SK-N-SH treated with all-trans-retinoic acid at 6 μM for 48 hours (cell line): ENCODE data around the gene CA9.

Experiments
- ATAC-seq: fragments of 200-7000 bp; cut with Tn5 transposase; 3 replicates; pipeline ENCODE4 v1.9.1; 2020; ENCODE audit warnings: mild to moderate bottlenecking, moderate library complexity
- ARNTL ChIP-seq: fragments of 450-650 bp; formaldehyde crosslinking; IDR thresholded peaks from 2 replicates; pipeline ENCODE4 v1.5.0; 2020; ENCODE audit warnings: low read depth, mild to moderate bottlenecking, moderate library complexity, borderline replicate concordance
- BACH2 ChIP-seq: fragments of 250-450 bp; sonication (Bioruptor Pico); IDR thresholded peaks from 2 replicates; pipeline ENCODE4 v1.9.0; 2021; ENCODE audit warnings: mild to moderate bottlenecking, borderline replicate concordance
- CSDC2 ChIP-seq: fragments of 250-450 bp; sonication (Bioruptor Pico); IDR thresholded peaks from 2 replicates; pipeline ENCODE4 v1.5.0; 2020; ENCODE audit warnings: mild to moderate bottlenecking, moderate library complexity
- ESRRG ChIP-seq: fragments of 250-450 bp; sonication (Bioruptor Pico); IDR thresholded peaks from 2 replicates; pipeline ENCODE4 v1.6.1; 2021; ENCODE audit warnings: mild to moderate bottlenecking
- GLIS3 ChIP-seq: fragments of 250-450 bp; sonication (Bioruptor Pico); IDR thresholded peaks from 2 replicates; pipeline ENCODE4 v1.5.0; 2020; ENCODE audit warnings: mild to moderate bottlenecking, moderate library complexity
- ISL1 ChIP-seq: fragments of 250-450 bp; sonication (Bioruptor Pico); IDR thresholded peaks from 2 replicates; pipeline ENCODE4 v2.1.2; 2022; ENCODE audit warnings: mild to moderate bottlenecking, moderate library complexity
- PPARA ChIP-seq: fragments of 250-450 bp; sonication (Bioruptor Pico); IDR thresholded peaks from 2 replicates; pipeline ENCODE4 v1.5.0; 2020; ENCODE audit warnings: mild to moderate bottlenecking, borderline replicate concordance
- RARB ChIP-seq: fragments of 250-450 bp; sonication (Bioruptor Pico); IDR thresholded peaks from 2 replicates; pipeline ENCODE4 v1.8.0; 2021; ENCODE audit warnings: mild to moderate bottlenecking, moderate library complexity
- TOX ChIP-seq: fragments of 250-450 bp; sonication (Bioruptor Pico); IDR thresholded peaks from 2 replicates; pipeline ENCODE4 v1.8.0; 2021; ENCODE audit warnings: mild to moderate bottlenecking, moderate library complexity, borderline replicate concordance
- ZC3H10 ChIP-seq: fragments of 250-450 bp; sonication (Bioruptor Pico); IDR thresholded peaks from 2 replicates; pipeline ENCODE4 v1.5.1; 2021; ENCODE audit warnings: mild to moderate bottlenecking, moderate library complexity
- ZFP3 ChIP-seq: fragments of 250-450 bp; sonication (Bioruptor Pico); IDR thresholded peaks from 2 replicates; pipeline ENCODE4 v1.5.0; 2020; ENCODE audit warnings: mild to moderate bottlenecking, moderate library complexity
- ZFP30 ChIP-seq: fragments of 450-650 bp; formaldehyde crosslinking; IDR thresholded peaks from 2 replicates; pipeline ENCODE4 v1.5.0; 2022; ENCODE audit warnings: mild to moderate bottlenecking, moderate library complexity
- ZNF70 ChIP-seq: fragments of 450-650 bp; formaldehyde crosslinking; IDR thresholded peaks from 2 replicates; pipeline ENCODE4 v1.5.0; 2020; ENCODE audit warnings: mild to moderate bottlenecking, moderate library complexity
- TF ChIP-seq, protein P1 (sequence below): fragments of 250-450 bp; sonication (Bioruptor Pico); IDR thresholded peaks from 2 replicates; pipeline ENCODE4 v1.5.1; 2021; ENCODE audit warnings: mild to moderate bottlenecking, moderate library complexity
- TF ChIP-seq, protein P2 (sequence below): fragments of 250-450 bp; sonication (Bioruptor Pico); IDR thresholded peaks from 2 replicates; pipeline ENCODE4 v1.5.1; 2020; ENCODE audit warnings: low read depth, mild to moderate bottlenecking, moderate library complexity
- TF ChIP-seq, protein P3 (sequence below): fragments of 250-450 bp; sonication (Bioruptor Pico); IDR thresholded peaks from 2 replicates; pipeline ENCODE4 v1.8.0; 2021; ENCODE audit warnings: low read depth, mild to moderate bottlenecking, moderate library complexity, borderline replicate concordance
- TF ChIP-seq, protein P4 (sequence below): fragments of 250-450 bp; sonication (Bioruptor Pico); IDR thresholded peaks from 2 replicates; pipeline ENCODE4 v1.5.0; 2020; ENCODE audit warnings: mild to moderate bottlenecking, moderate library complexity

Gene CA9

DNA sequence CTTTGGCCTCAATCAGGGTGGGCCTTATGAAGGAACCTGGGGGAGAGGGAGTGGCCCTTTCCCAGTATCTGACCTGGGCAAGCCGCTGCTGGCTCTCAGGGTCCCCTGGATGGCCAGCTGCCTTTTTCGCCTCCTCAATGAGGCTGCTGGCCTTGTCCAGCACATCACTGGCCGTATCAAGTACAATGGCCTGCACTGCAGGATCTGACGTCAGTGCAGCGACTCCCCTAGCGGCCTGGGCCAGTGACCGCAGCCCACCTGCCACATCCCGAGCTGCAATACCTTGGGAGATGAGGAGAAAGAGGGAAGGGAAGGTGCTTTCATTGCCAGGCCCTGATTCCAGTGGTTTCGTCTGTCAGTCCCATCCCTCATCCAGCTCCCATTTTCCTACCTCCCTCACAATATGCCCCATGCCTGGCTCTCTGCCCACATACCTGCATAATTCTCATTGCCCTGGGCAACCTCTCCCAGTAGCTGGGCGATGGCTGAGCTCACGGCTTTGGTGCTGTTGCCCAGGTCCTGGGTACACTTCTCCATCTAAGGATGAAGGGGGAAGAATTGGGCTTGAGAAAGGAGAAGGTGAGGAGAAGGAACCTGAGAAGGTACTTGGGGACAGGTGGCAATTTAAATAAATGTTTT lies 39.2 kb downstream of the CA9 start (continued):
- TF ChIP-seq, protein P1, sequence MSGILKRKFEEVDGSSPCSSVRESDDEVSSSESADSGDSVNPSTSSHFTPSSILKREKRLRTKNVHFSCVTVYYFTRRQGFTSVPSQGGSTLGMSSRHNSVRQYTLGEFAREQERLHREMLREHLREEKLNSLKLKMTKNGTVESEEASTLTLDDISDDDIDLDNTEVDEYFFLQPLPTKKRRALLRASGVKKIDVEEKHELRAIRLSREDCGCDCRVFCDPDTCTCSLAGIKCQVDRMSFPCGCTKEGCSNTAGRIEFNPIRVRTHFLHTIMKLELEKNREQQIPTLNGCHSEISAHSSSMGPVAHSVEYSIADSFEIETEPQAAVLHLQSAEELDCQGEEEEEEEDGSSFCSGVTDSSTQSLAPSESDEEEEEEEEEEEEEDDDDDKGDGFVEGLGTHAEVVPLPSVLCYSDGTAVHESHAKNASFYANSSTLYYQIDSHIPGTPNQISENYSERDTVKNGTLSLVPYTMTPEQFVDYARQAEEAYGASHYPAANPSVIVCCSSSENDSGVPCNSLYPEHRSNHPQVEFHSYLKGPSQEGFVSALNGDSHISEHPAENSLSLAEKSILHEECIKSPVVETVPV (CRISPR knock-in tag), result no peak
- no peak for TF ChIP-seq GLIS3 (CRISPR knock-in tag)
- TF ChIP-seq ESRRG, result no peak

DNA sequence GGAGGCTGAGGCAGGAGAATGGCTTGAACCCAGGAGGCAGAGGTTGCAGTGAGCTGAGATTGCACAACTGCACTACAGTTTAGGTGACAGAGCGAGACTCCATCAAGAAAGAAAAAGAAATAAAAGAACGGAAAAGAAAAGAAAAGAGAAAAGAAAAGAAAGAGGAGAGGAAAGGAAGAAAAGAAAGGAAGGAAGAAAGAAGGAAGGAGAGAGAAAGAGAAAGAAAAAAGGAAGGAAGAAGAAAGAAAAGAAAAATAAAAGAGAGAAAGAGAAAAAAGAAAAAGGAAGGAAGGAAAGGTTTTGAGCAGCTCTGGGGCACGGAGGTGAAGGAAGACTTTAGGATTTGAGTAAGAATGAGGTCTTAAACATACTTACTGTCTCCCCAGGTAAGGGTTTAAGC lies 39.9 kb downstream of the CA9 start:
- no peak for ATAC-seq
- TF ChIP-seq, protein P2, sequence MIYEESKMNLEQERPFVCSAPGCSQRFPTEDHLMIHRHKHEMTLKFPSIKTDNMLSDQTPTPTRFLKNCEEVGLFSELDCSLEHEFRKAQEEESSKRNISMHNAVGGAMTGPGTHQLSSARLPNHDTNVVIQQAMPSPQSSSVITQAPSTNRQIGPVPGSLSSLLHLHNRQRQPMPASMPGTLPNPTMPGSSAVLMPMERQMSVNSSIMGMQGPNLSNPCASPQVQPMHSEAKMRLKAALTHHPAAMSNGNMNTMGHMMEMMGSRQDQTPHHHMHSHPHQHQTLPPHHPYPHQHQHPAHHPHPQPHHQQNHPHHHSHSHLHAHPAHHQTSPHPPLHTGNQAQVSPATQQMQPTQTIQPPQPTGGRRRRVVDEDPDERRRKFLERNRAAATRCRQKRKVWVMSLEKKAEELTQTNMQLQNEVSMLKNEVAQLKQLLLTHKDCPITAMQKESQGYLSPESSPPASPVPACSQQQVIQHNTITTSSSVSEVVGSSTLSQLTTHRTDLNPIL (CRISPR knock-in tag), result no peak
- TF ChIP-seq BACH2 (no peak), ZFP30 (CRISPR knock-in tag) (no peak), TOX (CRISPR knock-in tag) (no peak), RARB (no peak), ZC3H10 (no peak), ARNTL (no peak)
- TF ChIP-seq, protein P1 (CRISPR knock-in tag), result no peak
- TF ChIP-seq, protein P3, sequence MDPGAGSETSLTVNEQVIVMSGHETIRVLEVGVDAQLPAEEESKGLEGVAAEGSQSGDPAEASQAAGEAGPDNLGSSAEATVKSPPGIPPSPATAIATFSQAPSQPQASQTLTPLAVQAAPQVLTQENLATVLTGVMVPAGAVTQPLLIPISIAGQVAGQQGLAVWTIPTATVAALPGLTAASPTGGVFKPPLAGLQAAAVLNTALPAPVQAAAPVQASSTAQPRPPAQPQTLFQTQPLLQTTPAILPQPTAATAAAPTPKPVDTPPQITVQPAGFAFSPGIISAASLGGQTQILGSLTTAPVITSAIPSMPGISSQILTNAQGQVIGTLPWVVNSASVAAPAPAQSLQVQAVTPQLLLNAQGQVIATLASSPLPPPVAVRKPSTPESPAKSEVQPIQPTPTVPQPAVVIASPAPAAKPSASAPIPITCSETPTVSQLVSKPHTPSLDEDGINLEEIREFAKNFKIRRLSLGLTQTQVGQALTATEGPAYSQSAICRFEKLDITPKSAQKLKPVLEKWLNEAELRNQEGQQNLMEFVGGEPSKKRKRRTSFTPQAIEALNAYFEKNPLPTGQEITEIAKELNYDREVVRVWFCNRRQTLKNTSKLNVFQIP (CRISPR knock-in tag), result no peak

DNA sequence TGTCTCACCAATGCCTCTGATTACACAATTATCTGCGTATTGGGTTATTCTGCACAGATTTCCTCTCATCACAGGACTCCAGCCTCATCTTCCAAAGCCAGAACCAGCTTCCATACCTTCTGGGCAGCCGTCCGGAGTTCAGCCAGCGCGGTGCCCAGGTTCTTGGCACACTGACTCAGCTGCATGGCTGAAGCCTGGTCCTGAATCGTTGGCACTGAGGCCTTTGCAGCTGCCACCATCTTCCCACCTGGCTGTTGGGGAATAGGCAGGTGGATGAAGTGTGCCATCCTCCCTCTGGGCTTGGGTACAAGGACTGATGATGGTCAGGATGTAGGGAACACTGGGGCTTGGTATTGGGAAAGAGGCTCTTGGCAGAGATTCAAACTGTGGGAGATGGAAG lies 40.4 kb downstream of the CA9 start:
- ATAC-seq, result no peak
- TF ChIP-seq, protein P4, sequence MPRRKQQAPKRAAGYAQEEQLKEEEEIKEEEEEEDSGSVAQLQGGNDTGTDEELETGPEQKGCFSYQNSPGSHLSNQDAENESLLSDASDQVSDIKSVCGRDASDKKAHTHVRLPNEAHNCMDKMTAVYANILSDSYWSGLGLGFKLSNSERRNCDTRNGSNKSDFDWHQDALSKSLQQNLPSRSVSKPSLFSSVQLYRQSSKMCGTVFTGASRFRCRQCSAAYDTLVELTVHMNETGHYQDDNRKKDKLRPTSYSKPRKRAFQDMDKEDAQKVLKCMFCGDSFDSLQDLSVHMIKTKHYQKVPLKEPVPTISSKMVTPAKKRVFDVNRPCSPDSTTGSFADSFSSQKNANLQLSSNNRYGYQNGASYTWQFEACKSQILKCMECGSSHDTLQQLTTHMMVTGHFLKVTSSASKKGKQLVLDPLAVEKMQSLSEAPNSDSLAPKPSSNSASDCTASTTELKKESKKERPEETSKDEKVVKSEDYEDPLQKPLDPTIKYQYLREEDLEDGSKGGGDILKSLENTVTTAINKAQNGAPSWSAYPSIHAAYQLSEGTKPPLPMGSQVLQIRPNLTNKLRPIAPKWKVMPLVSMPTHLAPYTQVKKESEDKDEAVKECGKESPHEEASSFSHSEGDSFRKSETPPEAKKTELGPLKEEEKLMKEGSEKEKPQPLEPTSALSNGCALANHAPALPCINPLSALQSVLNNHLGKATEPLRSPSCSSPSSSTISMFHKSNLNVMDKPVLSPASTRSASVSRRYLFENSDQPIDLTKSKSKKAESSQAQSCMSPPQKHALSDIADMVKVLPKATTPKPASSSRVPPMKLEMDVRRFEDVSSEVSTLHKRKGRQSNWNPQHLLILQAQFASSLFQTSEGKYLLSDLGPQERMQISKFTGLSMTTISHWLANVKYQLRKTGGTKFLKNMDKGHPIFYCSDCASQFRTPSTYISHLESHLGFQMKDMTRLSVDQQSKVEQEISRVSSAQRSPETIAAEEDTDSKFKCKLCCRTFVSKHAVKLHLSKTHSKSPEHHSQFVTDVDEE (CRISPR knock-in tag), result no peak
- TF ChIP-seq ZFP3 (CRISPR knock-in tag) (no peak), CSDC2 (CRISPR knock-in tag) (no peak), PPARA (CRISPR knock-in tag) (no peak), ISL1 (CRISPR knock-in tag) (no peak), ZNF70 (CRISPR knock-in tag) (no peak), ARNTL (no peak), TOX (CRISPR knock-in tag) (no peak), GLIS3 (CRISPR knock-in tag) (no peak), ESRRG (no peak)
- TF ChIP-seq, protein P3 (CRISPR knock-in tag), result no peak
